Ecto neural progenitor cell (in vitro differentiated cells): ENCODE measurements around the gene OR1F1.
"Not testable (repeated sequence)": the region's sequence is repeated elsewhere in the genome, so short reads cannot be mapped to it uniquely, and the experiment has no call there.

ENCODE experiments used
- DNase-seq: peaks from one replicate; pipeline ENCODE4 v3.0.0-alpha.2; 2018; ENCODE audit warnings: low spot score

OR1F1 gene

DNA sequence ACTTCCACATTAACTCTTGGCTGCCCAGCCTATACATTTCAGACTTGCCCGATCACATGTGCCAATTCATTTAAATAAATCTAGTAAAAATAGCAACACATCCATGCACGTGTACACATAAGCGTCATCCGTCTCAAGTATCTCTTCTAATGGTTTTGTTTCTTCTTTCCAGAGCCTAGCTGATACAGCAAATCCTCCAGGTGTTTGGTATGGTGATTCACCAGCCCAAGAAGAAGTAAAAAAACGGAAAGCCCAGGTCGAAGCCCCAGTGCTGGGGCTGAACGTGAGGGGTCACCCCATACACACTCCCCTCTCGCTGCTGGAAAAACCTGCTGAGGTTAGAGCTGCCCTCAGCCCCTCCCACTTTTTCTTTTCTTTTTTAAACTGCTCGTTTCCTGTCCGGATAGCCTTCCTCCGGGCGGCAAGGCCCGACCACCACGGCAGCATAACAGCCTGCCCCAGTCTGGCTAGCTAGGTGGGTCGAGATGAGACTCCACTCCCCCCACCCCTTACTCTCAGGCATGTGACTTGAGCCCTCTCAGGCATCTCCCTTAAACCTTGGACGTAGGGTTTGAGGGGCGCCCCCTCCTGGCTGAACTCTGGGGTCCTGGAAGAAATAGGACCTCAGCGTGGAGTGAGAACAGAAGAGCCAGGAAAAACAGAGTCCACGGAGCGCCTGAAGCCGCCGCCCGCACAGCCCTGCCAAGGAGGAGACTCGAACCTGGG lies 13.9 kb upstream of the OR1F1 start:
- DNase-seq: peak; percentile 81

DNA sequence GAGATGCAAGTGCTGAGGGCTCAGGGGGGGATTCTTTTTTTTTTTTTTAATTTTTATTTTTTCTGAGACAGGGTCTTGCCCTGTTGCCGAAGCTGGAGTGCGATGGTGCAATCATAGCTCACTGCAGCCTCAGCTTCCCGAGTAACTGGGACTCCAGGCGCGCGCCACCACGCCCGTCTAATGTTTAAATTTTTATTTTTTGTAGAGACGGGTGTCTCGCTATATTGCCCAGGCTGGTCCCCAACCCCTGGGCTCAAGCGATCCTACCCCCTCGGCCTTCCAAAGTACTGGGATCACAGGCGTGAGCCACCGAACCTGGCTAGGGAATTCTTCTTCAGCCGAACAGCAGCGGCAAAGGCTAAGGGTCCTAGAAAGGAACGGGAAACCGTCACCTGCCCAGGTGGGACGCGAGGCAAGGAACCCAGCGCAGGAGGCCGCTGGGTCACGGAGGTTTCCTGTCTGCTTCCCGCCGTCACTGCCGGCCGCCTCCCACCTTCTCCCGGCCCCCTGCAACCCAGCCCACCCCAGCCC lies 13.3 kb upstream of the OR1F1 start:
- no peak for DNase-seq

DNA sequence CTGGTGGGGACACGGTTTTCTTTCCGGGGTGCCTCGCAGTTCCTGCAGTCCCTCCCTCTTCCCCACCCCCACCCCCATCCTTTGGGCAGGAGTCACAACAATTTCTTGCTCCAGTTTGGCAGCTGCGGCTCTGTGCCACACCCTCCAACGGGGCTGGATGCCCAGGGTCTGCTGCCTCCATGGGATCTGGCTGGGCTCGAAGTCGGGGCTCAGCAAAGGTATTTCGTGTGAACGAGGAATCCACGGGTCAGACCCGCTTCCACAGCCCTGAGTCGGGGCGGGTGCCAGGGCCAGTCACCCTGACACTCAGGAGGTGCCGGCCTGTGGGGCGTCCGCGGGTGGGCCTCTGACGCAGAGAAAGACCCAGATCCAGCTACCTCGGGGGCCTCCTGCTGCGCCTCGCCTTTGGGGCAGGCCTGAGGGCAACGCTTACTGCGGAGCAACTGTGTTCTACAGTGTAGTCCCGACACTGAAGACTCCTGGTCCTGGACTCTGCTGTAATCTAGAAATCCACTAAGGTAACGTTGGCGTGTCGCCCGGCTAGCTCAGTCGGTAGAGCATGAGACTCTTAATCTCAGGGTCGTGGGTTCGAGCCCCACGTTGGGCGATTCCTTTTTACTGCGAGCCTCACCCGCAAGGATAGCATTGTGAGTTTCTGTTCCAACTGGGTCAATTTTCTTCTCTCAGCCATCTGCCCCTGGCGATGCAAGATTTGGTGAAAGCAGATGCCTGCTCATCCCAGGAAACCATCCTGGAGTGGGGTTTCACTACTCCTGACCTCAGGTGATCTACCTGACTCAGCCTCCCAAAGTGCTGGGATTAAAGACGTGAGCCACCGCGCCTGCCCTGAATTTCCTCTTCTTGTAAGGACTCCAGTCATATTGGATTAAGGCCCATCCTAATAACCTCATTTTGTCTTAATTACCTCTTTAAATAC lies 12.6 kb upstream of the OR1F1 start:
- peak; percentile 75 for DNase-seq

DNA sequence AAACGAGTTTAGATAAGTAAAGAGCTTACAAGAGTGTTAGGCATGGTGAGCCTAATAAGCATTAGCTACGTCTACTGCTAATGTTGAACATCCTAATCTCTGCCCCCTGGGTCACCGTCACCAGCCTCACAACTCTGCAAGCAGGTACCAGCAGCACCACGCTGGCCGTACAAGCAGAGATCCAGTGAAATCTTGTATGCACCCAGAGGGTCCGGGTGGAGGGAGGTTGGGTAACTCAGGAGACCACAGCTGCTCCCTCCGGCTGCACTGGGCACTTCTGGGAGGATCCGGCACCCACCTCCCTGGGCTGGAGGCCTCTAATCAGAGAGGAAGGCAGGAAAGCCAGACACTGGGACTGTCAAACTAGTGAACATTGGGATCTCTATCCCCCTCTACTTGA lies 8.4 kb upstream of the OR1F1 start:
- no peak for DNase-seq

DNA sequence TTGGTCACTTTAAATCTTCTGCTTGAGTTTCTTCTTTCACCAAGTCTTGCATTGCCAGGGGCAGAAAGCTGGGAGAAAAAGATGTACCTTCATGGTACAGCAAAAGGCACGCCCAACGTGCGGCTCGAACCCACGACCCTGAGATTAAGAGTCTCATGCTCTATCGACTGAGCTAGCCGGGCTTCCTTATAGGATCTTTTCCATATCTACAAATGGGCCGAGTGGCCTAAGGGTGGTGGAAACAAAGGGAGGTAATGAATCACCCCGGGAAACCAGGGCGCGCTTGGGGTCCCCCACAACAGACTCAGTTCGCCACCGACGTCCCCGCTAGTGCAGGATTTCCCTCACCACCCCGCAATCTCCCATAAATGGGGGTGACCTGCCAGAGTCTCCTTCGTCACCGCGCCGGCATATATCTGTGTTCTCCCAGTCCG lies 7.5 kb upstream of the OR1F1 start:
- DNase-seq: peak; percentile 52

DNA sequence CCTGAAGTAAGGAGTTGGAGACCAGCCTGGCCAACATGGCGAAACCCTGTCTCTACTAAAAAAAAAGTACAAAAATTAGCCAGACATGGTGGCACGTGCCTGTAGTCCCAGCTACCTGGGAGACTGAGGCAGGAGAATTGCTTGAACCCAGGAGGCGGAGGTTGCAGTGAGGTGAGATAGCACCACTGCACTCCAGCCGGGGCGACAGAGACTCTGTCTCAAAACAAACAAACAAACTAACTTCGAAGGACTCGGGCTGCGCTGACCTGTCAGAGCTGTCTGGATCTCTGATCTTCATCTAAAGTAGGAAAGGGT lies 5.8 kb upstream of the OR1F1 start:
- DNase-seq: not testable (repeated sequence)

DNA sequence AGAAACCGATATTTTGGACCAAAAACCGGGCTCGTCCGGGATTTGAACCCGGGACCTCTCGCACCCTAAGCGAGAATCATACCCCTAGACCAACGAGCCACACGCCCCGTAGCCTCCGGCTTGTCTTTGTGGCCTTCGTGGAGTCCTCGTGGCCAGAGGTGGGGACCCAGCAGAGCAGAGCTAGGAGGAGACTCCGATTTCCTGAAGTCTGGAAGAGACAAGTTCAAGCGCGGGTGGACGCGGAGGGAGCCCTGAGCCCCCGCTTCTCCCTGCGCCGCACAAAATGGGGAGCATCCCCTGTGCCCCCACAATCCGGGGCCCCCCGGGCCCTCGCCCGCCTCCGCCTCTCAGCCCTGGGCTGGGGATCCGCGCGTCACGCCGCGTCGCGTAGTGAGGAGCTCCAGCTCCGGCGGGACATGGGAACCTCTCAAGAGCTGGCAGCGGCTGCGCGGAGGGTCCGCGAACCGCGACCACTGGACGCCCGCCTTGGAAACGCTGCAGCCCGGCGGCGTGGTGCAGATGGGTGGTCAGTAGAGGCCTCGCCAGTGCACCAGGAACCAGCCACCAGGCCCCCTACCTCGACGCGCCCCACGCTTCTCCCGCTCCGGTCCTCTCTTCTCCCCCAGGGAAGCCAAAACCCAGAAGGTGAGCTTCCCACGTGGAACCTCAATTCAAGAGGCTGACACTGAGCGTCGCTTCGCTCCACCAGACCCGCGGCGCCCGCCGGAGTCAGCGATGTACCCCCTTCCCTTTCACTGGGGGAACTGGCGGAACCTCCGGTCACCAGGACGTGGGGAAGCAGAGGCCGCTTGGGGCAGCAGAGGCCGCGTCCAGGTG lies 5.2 kb upstream of the OR1F1 start:
- peak; percentile 88 for DNase-seq

DNA sequence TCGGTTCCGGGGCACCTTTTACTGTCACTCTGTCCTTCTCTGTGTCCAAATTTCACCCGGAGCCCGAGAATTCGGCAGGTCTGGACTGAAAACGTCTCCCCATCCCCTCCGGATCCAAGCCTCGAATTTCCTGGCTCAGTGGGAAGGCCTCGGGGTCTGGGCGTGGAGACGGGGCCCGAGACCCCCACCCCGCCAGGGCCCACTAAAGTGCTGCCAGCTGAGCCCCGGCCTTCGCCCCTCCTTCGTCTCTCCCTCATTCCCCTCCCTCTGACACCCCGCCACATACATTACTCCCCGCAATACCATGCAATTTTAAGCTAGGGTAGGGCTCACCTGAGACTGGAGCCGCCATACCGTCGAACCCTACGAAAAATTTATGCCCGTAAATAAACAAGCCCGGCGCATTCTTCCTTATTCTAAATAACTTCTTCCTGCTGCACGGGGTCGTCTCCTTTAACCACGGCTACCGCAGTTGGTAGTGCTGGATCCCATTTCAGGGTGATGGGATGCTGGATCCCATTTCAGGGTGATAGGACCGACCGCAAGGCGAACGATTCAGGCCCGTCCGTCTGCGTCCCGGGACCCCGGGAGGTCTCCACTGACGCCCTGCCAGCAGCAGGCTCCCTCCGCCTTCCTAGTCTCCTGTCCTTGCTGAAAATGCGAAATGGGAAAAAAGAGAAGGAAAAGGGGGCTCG lies 4.4 kb upstream of the OR1F1 start:
- peak; percentile 62 for DNase-seq

DNA sequence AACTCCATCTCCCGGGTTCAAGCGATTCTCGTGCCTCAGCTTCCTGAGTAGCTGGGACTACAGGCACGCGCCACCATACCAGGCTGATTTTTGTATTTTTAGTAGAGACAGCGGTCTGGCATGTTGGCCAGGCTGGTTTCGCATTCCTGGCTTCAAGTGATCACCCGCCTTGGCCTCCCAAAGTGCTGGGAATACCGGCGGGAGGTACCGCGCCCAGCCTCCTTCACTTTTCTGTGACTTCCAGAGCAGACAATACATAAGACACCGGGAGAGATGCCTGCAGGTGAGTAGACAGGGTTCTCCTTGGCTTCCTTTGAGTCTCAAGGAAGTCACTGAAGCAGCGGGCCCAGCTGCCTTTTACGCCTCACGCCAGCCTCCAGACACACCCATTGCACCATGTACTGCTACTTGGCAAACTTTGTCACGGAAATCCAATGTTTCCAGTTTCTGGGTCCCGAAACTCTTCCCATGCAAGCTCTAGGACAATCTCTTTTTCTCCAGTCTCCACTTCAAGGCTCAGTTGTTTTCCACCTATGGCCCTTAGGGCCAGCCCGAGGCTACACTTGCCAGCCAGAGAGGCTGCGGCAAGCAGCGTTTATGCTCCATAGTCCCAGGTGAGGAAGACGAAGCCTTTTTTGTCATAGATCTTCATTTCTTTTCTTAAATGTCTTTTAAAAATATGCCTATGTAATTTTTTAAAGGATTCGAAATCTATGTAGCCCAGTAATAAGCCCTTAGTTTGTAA lies 886 bp upstream of the OR1F1 start:
- DNase-seq: no peak

DNA sequence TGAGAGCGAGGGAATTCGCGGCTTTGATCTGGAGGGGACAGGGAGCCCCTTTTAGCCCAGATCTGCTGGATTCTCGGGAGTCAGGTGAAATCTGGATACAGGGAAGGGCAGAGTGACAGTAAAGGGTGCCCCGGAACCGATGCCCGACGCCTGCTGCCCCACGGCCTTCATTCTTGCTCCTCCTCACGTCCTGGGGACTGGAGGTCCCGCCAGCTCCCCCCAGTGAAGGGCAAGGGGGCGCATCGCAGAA lies 596 bp downstream of the OR1F1 start:
- peak; percentile 71 for DNase-seq

DNA sequence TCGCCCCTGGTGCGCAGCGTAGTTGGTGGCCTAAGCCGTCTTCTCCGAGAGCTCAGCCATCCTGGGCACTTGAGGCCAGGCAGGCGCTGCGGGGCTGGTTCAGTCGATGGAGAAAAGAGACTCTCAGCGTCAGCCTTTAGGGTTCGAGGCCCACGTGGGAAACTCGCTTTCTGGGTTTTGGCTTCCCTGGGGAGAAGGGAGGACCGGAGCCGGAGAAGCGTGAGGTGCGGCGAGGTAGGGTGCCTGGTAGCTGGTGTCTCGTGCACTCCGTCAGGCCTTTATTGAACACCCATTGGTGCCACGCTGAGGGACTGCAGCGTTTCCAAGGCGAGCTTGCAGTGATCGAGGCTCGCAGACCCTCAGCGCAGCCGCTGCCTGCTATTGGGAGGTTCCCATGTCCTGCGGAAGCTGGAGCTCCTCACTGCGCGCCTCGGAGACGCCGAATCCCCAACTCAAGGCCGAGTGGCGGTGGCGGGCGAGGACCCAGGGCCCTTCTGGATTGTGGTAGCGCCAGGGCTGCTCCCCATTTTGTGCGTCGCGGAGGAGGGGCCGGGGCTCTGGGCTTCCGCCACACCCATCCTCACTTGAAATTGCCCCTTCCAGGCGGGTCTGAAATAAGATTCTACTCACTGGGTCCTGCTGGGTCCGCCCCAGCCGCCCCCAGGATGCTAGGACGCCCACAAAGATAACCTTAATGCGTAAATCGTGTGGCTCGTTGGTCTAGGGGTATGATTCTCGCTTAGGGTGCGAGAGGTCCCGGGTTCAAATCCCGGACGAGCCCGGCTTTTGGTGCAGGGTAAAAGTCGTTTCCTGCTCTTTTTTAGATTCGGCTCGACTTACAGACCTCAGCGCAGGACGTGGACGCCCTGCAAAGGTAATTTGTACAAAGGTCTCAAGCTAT lies 1.2 kb downstream of the OR1F1 start:
- peak; percentile 77 for DNase-seq

DNA sequence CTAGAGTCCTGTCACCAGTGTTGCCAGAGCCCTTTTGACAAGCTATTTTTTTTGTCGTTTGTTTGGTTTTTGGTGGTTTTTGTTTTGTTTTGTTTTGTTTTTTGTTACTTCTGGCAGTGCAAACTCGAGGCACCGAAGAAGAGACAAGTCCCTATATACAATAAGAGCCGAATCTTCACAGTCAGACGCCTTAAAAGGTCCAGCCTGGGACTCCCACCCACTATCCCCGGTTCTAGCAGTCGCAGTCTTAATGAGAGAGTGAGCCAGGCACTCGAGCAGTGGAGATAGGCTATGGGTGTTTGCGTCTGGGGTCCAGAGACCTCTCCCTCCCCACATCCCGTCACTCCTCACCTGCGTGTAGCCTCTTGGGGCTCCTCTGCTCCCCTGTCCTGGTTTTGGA lies 1.9 kb downstream of the OR1F1 start:
- no peak for DNase-seq

DNA sequence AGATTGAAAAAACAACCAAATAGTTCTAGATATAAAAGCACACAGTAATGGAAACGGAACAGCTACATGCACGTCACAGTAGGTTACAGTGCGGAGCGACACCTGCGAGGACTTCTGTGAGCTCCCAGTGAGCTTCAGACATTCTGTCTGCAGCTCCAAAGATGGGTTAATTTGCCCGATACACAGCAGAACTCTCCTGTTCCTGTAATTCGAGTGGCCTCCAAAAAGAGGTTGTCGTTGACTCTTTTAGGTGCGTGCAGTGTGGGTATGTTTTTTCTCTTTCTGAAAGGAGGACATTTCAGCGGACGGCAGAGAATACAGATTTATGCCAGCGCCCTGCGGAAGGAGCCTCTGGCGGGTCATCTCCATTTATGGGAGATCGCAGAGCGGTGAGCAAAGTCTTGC lies 2.9 kb downstream of the OR1F1 start:
- DNase-seq: no peak

DNA sequence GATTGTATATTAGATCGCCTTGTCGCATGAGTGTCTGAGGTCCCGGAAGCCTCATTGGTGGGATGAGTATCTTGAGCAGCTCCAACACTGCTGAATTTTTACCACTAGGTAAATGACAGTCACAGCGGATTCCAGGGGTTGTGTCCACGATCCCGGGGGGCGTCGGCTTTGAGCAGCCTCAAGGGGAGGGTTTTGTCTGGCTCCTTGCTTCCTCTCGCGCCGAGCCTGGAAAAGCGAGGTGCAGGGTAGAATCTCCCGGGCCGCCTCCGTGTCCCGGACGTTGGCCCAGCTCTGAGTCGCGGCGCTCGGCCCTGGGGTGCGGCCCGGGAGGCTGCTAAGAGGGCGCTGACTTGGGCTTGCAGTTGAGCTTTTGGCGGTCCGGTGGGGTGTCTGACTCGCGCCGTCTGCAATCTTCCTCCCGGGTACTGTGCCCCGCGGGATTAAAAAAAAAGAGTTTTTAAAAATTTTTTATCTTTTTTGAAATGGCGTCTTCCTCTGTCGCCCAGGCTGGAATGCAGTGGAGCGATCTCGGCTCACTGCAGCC lies 4.5 kb downstream of the OR1F1 start:
- DNase-seq: no peak

DNA sequence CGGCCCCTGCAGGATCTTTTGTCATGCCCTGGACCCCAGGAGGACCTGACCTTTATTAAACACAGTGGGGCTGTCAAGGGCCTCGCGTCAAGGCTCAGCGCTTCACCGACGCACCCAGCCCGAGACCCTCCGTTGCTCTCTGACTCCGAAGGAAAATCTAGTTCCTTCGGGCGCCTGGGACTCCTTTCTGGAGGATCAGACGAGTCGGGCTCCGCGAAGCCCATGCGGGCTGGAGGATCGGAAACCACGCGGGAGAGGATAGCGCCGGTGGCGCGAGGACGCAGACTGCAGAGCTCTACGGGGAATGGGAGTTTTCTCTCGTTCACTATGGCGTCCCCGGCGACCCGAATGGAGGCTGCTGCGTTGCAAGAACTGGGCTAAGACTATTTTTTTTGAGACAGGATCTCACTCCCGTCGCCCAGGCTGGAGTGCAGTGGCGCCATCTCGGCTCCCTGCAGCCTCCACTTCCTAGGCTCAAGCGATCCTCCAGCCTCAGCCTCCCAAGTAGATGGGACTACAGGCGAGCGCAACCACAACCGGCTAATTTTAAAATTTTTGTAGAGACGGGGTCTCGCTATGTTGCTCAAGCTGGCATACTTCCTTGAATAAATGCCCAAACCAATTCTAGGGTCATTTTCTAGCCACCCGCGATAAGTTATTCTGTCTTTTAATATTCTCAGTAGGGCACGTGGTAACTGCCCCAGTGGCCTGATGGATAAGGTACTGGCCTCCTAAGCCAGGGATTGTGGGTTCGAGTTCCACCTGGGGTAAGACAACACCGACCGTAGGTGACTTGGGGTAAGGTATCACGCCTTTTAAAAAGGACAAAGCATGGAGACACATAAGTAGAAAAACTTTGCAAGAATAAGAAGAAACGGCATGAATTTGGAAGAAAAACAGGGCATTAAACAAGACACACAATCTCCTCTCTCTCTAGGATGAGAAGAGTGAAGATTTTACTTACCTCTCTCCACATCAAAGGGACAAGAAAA lies 5.5 kb downstream of the OR1F1 start:
- DNase-seq: no peak

DNA sequence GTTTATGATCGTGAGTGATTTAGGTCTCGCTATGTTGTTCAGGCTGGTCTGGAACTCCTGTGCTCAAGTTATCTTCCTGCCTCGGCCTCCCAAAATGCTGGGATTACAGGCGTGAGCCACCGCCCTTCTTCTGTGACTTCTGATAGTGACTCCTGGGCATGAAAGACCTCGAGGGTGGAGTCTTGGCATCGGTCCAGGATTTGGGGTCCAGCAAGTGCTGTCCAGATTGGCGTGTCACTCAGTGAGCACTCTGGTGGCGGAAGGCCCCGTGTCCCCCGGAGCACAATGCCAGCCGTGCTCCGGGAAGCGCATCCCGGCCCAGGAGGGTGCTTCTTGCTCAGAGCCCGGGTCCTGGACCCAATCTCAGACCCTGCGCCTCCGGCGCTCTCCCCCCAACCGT lies 6.8 kb downstream of the OR1F1 start:
- no peak for DNase-seq

DNA sequence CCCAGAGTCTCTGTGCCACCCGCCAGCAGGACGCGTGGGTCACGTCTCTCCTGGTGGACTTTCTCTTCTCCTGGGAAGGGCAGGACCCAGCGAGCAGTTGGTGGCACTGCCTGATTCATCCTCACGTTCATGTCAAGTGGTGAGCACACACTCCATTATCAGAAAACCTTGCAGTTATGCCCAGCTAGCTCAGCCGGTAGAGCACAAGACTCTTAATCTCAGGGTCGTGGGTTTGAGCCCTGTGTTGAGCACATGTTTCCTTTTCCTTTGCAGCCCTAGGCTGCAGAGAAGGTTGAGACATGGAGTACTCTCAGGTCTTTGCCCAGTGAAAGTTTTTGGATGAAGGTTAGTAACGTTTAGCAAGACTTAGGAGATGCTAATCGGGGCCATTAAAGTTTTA lies 8.0 kb downstream of the OR1F1 start:
- DNase-seq: no peak

DNA sequence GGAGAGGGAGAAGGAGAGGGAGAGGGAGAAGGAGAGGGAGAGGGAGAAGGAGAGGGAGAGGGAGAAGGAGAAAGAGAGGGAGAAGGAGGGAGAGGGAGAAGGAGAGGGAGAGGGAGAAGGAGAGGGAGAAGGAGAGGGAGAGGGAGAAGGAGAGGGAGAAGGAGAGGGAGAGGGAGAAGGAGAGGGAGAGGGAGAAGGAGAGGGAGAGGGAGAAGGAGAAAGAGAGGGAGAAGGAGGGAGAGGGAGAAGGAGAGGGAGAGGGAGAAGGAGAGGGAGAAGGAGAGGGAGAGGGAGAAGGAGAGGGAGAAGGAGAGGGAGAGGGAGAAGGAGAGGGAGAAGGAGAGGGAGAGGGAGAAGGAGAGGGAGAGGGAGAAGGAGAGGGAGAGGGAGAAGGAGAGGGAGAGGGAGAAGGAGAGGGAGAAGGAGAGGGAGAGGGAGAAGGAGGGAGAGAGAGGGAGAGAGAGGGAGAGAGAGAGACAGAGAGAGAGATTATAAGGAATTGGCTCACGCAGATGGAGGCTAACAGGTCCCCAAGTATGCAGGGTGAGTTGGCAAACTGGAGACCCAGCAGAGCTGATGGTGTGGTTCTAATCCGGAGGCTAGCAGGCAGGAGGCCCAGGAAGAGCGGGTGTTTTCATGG lies 9.8 kb downstream of the OR1F1 start:
- not testable (repeated sequence) for DNase-seq
